NCI-H1694 (cell line): ENCODE data around the gene SUCLG2.

Experiments
- DNase-seq: peaks from one replicate; lab custom pipeline; 2025; lab: John Stamatoyannopoulos, UW

SUCLG2 gene

DNA sequence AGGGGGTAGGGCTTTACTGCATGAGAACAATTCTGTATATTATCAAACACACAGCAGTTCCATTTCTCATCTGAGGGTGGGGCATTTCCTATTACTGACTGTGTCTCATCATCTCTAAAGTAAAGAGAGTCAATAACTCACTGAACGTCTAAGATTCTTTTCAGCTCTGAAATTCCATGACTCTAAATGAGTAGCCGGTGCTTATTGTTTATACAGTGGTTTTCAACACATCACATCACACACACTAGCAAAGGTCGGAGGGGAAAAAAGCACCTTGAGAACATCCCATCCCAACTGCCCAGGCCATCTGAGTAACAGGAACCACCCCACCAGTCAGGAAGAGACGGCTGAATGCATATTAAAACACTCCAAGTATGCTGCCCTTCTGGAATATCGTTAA lies 196.0 kb downstream of the SUCLG2 start:
- DNase-seq: no peak

DNA sequence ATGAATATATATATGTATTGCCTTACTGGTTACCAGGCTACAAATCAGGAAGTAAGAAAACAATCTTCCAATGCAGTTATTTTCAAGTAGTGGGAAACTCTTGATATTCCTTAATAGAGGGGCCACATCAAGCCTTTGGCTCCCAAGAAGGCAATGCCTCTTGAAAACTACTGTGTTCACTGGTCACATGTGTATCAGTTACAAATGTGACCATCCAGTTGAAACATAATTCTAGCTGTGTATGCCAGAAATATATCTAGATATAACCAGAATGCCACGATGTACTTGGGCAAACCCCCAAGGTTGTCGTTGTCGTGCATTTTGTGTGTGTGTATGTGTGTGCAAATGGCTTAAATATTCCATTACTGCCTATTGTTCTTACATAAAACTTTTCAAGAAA lies 200.8 kb downstream of the SUCLG2 start:
- no peak for DNase-seq

DNA sequence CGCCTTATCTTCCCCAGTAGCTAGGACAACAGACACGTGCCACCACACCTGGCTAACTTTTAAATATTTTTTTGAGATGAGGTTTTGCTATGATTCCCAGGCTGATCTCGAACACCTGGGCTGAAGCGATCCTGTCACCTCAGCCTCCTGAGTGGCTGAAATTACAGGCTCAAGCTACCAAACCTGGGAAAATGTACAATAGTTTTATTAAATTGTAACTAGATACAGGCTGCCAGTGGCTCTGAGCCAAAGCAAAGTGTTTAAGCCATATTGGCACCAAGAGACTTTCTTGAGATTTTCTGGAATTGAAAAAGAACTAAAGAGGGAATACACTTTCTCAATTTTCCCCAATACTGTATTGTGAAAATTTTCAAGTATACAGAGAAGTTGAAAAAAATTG lies 204.3 kb downstream of the SUCLG2 start:
- no peak for DNase-seq

DNA sequence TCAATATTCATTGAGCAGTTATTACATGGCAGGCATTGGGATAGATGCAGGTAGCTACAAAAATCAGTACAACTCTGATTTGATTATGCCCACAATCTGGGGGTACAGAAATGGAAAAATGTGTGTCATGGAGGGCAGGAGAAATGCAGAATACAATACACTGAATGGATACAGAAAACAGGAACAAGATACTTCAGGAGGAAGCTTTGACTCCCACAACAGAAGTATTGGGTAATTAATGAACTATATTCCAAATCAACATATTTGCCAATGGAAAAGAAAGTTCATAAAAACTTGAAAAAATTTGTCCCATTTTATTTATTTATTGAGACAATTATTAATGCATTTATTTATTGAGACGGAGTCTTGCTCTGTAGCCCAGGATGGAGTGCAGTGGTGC lies 207.0 kb downstream of the SUCLG2 start:
- no peak for DNase-seq

DNA sequence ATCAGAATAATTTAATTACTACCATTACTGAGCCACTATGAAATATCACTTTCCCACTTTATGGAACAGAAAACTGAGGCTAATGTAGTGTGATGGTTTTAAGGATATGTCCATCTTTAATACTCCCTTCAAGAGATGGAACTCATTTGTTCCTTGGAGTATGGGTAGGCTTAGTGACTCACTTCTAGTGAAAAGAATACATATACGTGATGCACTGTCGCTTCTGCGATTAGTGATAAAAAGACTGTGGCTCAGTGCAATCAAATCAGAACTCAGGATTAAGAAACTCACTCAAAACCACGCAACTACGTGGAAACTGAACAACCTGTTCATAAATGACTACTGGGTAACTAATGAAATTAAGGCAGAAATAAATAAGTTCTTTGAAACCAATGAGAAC lies 216.6 kb downstream of the SUCLG2 start:
- DNase-seq: no peak

DNA sequence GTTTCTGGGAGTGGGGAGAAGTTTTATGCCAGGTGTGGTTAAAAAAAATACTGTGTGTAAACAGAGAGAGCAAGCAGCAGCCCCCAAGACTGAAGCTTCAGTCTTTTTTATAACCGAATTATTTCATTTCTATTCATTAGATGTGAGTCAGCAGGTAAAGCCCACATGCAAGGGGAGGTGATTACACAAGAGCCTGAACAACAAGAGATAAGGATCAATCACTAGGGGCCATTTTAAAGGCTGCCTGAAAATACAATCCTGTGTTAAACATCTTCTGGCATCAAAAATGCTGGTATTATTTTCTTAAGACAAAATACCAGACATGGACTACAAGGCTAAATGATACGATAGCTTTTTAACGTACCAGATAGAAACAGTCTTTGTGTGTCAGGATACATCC lies 217.3 kb downstream of the SUCLG2 start:
- DNase-seq: no peak

DNA sequence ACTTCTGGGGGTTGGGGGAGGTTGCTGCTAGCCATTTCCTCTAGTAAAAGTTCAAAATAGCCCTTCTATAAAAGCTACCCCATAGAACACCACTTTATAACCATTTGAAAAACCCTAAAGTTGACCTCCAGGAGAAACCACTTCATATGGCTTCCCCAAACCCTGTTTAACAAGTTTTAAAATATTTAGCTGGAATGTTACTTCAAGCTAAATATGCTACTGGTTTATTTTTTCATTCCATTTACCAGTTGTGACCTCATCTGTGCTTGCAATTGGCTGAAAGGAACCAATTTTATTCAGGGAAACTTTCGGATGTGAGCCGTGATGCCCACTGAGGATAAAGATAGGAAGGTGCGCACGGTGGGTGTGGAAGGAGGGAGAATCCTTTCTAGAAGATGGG lies 221.3 kb downstream of the SUCLG2 start:
- no peak for DNase-seq

DNA sequence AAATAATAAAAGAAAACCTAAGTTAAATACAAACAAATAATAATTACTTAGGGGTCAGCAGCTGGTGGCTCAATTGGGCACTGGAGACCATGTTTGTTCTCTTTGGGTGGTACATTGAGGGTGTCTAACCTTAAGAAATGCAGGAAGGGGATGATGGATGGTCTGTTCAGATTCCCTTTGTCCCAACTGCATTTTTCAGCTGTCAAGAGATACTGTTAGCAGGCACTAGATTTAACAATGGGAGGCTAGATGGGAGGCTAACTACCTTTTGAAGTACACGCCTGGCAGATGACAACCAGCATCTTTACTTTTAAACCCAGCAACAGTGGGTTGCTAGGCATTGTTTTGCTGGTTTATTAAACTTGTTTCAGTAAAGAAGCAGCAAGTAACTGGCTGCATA lies 222.5 kb downstream of the SUCLG2 start:
- no peak for DNase-seq

DNA sequence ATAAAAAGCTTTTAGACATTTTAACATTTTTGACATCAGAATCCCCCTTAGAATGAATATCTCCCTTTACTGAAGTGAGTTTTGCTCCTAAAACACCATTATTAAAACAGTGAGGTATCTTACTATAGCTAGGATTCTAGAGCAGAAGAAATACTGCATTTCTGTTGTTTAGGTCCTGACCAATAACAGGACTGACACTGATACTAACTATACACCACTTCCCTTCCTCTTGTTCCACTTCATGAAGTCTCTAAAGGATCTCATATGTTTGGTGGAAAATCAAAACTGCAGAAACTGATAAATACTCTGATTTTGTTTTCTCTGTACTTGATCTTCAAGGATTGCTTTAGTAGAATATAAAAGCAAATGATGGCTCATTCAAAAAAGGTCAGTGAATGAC lies 230.7 kb downstream of the SUCLG2 start:
- DNase-seq: no peak

DNA sequence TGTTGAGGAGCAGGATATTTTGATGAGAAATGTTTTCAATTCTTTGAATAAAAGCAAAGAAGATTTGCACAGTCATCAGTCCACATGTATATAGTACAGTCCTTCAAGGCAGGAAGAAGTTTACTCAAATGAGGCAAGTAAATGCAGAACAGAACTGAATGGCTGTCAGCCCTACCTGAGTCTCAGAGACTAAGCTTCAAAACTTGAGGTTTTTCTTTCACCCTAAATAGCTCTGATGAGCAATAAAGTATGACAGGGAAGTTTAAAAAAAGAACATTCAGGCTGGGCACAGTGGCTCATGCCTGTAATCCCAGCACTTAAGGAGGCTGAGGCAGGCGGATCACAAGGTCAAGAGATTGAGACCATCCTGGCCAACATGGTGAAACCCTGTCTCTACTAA lies 232.5 kb downstream of the SUCLG2 start:
- no peak for DNase-seq

DNA sequence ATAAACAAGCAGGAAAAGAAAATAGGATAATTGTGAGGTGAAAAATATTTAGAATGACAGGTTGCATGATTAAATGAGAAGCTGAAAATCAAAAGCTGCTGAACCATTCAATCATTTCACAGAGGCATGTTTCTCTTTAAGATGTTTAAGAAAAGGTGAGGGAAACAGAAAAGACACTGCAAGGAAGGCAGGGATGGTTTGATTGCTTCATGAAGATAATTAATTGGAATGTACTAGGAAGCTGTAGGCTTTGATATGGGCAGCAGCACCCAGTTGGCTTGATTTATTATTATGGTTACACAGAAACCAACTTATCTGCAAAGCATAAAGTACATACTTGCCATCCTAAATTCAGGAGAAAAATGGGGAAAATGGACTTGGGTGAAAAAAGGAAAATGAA lies 234.6 kb downstream of the SUCLG2 start:
- DNase-seq: no peak

DNA sequence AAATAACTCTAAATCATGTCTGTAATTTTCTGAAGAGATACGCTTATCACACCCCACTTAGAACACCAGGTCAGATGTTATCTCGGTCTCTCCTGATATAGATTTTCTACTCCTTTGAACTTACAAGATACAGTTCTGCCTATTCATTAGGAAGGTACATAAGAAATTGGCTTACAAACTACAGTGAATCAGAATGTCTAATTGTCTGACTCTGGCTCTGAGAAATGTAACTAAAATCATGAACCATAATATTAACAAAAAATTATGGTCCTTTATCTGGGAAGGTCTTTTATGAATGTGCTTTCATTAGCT lies 235.2 kb downstream of the SUCLG2 start:
- no peak for DNase-seq

DNA sequence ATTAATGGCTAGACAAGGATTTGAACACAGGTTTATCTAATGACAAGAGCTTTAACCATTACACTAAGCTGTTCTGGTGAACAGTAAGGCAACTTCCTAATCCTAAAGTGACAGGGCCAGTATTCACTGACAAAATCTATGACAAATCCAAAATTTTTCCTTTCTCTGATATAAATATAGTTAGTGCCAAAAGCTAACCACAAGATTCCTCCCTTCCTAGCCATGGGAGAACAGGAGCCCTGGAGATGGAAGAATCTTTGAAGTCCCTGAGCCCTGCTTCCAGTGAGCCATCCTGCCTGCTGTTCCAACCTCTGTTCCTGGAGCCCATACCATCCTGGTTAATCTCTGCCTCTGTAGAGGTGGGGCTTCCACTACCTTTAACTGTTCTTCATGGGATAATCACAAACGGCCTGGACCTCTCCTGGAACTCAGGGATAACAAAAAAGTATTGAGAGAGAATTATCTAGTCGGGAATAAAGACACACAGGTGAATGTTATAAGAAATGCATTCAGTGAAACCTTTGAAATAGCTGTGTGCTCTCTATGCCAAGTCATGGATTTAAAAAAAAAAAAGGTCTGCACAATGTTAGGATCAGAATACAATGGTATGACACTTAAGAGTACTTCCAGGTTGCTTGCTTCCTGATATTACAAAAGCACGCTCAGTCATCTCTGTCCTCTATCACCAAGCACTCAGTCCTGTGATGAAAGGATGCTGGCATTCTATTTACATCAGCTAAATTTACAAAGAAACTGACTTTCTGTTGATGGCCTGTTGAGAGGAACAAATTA lies 235.8 kb downstream of the SUCLG2 start:
- no peak for DNase-seq

DNA sequence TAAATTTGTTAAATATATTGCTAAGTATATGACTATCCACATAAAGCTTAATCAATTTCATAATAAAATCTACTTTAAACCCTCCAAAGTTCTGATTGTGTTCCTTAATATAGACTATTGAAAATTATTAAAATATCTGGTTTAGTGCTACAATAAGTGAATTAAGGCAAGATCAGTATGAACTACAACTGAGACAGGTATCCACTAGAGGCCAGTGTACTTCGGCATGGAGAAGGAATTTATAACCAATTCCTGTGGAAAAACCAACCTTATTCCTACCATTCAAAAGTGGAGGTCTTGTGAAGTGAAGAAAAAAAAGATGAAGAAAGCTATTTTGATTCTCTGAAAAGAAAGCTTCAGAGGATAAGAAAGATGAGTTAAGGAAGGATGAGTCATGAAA lies 237.7 kb downstream of the SUCLG2 start:
- DNase-seq: no peak

DNA sequence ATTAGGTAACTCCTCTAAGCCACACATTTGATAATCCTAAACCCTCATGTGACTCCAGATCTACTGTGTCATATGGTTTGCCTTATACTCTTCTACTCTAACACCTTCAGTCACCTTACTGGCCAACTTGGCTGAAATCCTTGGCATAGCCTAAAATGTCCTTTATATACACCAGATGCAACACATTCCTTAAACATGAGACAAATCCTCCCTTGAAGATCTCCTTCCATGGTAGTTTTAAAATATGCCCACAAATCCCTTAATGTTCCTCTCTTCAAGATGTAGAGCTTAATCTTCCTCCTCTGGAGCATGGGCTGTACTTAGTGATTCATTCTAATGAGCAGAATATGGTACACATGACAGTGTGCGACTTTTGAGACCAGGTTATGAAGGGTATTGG lies 238.9 kb downstream of the SUCLG2 start:
- DNase-seq: no peak

DNA sequence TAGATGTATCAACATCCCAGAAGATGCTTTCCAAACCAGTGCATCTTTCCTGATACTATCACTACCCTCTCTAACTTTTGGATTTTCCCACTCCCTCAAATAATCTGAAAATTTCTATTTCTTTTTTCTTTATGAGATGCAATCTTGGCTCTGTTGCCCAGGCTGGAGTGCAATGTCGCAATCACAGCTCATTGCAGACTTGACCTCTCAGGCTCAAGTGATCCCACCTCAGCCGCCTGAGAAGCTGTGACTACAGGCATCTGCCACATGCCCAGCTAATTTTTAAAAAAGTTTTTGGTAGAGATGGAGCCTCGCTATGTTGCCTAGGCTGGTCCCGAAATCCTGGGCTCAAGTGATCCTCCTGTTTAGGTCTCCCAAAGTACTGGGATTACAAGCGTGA lies 239.7 kb downstream of the SUCLG2 start:
- DNase-seq: no peak

DNA sequence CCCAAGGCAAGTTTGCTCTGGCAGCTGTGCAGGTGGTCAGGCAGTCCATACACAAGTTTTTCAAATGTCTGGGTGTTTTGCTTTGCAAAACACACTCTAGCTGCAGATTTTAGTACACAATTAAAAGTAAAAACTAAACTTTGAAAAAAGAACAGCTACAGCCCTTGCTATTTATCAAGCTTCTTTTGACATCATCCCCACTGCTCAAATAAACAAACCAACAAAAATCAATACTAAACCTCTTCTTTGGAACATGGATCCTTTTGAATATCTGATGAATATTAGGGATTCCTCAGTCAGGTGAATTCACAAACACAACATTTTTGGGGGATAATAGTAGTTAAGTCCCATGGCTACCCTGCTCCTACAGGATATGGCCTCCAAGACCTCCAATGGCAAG lies 249.2 kb downstream of the SUCLG2 start:
- no peak for DNase-seq

DNA sequence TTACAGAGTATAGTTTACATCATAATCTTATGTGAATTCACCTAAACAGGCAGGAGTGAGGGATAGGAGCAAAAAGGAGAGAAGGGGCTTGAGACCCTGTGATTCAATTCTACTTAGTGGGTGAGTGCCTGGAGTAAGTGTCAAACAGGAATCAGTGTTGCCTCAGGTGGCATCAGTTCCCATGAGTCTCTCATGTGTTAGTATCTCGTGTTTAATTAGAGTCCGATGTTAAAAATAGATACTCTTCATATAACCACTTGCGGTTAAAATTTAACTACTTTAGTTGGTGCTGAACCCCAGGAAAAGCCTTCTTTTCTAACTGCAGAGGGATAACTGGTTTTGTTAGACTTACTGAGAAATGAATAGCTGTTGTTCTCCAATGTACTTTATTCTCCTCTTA lies 251.5 kb downstream of the SUCLG2 start:
- DNase-seq: no peak

DNA sequence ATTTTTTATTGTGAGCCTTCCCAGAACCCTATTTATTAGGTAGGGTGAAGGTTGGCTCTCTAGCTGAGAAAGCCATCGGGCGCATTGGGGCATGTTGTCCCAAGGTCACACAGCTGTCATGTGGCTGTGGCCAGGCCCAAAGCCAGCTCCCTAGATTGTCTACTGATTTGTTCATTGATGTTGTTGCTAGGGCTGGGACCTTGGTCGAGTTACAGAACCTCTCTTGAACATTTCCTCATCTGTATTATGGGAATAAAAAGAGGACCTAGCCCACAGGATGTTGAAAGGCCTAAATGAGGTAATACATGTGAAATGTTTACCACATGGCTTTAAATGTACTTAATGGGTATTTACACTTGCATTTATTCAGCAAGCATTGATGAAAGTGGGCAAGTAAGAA lies 252.5 kb downstream of the SUCLG2 start:
- DNase-seq: no peak

DNA sequence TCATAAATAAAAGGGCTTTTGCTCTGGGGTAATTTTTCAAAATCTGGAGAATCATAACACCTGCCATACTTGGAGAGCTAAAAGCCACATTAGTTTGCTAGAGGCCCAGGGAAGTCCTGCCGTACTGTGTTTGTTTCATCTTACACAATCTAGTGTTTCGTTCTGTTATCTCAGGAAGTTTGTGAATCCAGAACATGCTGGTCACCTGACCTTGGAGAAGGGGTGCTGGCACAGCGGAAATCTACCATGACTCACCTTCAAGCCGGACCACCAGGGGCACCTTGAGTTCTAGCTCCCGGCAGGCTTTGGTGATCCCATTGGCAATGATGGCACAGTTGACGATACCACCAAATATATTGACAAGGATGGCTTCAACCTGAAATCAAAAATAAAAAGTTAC lies 253.9 kb downstream of the SUCLG2 start:
- no peak for DNase-seq

DNA sequence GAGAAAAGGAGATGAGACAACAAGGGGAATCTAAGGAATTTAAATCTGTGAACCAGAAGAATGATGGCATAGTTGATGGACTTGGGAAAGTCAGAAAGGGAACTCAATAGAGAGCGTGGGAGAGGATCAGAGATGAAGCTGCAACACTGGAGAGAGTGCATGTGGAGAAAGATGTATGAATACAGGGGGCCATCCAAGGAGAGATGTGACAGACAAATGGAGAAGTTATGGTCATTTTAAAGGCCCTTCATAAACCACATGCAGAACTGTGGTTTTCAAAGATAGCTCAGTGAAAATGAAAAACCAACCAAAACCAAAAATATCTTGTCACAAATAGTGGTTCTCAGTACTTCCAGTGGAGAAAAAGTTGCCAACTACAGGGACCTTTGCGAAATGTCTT lies 265.2 kb downstream of the SUCLG2 start:
- DNase-seq: no peak

DNA sequence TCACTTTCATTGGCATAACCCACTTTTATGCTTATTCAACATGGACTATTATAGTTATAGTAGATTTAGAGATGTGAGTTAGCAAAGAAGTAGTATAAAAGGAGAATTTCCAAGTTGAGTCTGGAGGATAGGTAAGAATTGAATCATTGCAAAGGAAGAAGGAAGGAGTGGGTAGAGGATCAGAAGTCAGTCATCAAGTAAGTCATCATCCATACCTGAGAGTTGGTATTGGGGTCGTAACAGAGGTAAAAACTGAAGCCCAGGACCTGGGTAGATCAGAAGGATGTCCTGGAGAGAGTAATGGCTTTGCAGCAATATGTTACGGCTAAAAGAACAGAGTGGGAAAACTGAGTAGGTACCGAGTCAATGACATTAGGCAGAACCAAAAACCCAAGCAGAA lies 265.7 kb downstream of the SUCLG2 start:
- DNase-seq: no peak

DNA sequence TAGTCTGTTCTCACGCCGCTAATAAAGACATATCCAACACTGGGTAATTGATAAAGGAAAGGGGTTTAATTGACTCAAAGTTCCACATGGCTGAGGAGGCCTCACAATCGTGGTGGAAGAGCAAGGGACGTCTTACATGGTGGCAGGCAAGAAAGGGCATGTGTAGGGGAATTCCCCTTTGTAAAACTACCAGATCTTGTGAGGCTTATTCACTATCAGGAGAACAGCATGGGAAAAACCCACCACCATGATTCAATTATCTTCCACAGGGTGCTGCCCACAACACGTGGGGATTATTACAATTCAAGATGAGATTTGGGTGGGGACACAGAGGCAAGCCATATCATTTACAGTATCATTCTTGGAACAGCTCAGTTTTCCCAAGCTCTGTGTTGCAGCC lies 268.0 kb downstream of the SUCLG2 start:
- DNase-seq: no peak

DNA sequence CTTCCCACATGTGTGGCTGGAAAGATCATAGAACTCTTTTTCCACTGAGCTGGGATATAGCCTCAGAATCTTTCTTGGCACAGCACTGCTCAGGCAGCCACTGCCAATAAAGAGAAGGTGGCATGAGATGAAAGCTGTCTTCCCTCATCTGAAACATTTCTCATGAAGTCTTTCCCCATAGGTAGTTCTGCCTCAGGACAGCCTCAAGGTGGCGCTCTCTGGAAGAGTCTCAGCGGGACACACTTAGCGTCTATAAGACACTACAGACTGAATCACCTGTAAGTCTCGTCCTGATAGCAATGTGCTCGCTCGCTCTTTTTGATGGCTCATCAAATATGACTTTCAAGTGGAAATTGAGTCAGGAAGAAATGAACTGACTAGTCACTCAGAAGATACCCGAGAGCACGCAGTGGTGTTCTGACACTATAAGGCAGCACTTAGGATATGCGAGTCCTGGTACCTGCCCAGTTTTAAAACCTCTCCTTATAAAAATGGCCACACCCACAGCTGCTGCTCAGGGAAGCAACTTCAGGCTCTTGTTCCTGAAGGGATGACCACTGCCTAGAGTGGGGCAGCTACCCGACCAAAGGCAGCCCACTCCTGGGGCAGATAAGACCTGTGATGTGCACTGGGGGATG lies 269.5 kb downstream of the SUCLG2 start:
- no peak for DNase-seq
